ENCODE results near the gene EFNB1. TPM values are rescaled to one million over a fixed set of nuclear protein-coding genes. Genes with fewer than 3 reads are reported as not detected.

The EFNB1 gene
- polyA plus RNA-seq, 1 donor (not counting 4 experiments of a cell fraction or from before 2014, with no cell fraction given): 90.3 TPM

DNA sequence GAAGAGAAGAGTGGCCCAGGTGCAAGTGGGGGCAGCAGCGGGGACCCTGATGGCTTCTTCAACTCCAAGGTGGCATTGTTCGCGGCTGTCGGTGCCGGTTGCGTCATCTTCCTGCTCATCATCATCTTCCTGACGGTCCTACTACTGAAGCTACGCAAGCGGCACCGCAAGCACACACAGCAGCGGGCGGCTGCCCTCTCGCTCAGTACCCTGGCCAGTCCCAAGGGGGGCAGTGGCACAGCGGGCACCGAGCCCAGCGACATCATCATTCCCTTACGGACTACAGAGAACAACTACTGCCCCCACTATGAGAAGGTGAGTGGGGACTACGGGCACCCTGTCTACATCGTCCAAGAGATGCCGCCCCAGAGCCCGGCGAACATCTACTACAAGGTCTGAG, 11.4 kb downstream of the EFNB1 start:
- Histone ChIP-seq H3K4me2 (ENCODE audit: control insufficient read depth, extremely low read depth, insufficient read depth, low read depth, low read length) (no peak overlapping the region), H3K4me3 (ENCODE audit: control insufficient read depth in 2 of 3, extremely low read depth in 1 of 3, insufficient read depth in 2 of 3, low read depth in 1 of 3, low read length in 3 of 3) (no peak overlapping the region), H3K27ac (ENCODE audit: control insufficient read depth, insufficient read depth, low read length) (no peak overlapping the region), H3K9ac (ENCODE audit: control insufficient read depth, extremely low read depth, insufficient read depth, low read length) (no peak overlapping the region), H4K20me1 (ENCODE audit: control insufficient read depth, extremely low read depth, insufficient read depth, low read length) (peaks cover 12% of the 10 kb centered on the region), H3K9me1 (ENCODE audit: control insufficient read depth, extremely low read depth, insufficient read depth, low read length) (no peaks in the 10 kb centered on the region), H3K4me1 (ENCODE audit: control insufficient read depth, extremely low read depth, insufficient read depth, low read length) (peaks cover 79% of the 10 kb centered on the region), H2AFZ (ENCODE audit: control insufficient read depth, low read length) (no peak overlapping the region), H3K27me3 (ENCODE audit: control insufficient read depth, extremely low read depth, insufficient read depth, low read length) (no peaks in the 10 kb centered on the region), H3K36me3 (ENCODE audit: control insufficient read depth in 2 of 2, extremely low read depth in 1 of 2, insufficient read depth in 2 of 2, low read length in 2 of 2) (peaks cover 5 to 38% of the 10 kb centered on the region in 2 experiments), H3K9me3 (ENCODE audit: control insufficient read depth, low read depth, low read length) (no peaks in the 10 kb centered on the region), H3K79me2 (ENCODE audit: control insufficient read depth, insufficient read depth, low read length) (peaks cover 52% of the 10 kb centered on the region)
- FAIRE-seq: no peak
- no peak for DNase-seq (ENCODE audit: low read depth, low spot score)
- TF ChIP-seq EZH2 (IDR thresholded peaks at IDR 0.05; ENCODE audit: low read length): no peak
- dilution Hi-C loops (cut with MboI; ENCODE audit: extremely low pct_ligation_motif_present, low sequenced_read_pairs): no loop called here

DNA sequence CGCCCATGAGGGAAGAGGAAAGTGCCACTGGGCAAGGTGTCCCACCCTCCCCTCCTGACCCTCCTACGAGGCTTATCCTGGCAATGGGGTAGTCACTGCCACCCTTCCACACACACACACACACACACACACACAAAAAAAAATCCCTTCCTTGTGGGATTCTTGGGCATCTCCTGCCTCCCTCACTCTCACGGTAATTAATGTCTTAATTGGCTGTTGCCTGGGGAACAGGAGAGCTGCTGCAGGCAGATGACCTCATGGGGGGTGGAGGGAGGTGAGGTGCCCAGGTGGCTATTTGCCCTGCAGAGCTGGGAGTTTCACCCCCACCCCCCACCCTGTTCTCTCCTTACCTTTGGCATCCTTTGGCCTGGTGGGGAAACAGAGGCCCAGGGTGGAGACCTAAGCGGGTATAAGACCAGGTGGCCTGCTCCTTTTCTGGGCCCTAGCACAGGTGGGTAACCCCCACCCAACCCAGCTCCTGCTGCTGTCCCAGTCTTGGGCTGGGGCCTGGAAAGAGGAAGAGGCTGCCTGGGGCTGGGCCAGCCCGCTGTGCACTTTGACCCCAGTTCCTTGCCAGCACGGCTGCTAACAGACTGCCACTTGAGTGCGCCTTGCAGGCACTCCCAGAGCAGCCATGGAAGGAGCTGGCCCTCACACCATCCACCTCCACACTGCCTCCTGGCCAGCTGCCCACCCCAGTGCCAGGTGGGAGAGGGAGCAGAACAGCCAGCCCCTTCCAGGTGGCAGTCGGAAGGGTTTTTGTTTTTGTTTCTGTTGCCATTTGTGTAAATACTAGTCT, 12.6 kb downstream of the EFNB1 start:
- DNase-seq (ENCODE audit: low read depth, low spot score) (no peak), FAIRE-seq (no peak)
- TF ChIP-seq, protein P1, sequence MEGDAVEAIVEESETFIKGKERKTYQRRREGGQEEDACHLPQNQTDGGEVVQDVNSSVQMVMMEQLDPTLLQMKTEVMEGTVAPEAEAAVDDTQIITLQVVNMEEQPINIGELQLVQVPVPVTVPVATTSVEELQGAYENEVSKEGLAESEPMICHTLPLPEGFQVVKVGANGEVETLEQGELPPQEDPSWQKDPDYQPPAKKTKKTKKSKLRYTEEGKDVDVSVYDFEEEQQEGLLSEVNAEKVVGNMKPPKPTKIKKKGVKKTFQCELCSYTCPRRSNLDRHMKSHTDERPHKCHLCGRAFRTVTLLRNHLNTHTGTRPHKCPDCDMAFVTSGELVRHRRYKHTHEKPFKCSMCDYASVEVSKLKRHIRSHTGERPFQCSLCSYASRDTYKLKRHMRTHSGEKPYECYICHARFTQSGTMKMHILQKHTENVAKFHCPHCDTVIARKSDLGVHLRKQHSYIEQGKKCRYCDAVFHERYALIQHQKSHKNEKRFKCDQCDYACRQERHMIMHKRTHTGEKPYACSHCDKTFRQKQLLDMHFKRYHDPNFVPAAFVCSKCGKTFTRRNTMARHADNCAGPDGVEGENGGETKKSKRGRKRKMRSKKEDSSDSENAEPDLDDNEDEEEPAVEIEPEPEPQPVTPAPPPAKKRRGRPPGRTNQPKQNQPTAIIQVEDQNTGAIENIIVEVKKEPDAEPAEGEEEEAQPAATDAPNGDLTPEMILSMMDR (optimal IDR thresholded peaks at IDR 0.05 in 1 of 3, IDR thresholded peaks at IDR 0.05 in 1 of 3, conservative IDR thresholded peaks at IDR 0.05 in 1 of 3; ENCODE audit: extremely low read depth in 1 of 3, insufficient read depth in 2 of 3, low read length in 3 of 3): no peak
- no peak for TF ChIP-seq EZH2 (IDR thresholded peaks at IDR 0.05; ENCODE audit: low read length)
- H3K4me1 ChIP-seq (ENCODE audit: control insufficient read depth, extremely low read depth, insufficient read depth, low read length): peaks cover 71% of the 10 kb centered on the region
- H4K20me1 ChIP-seq (ENCODE audit: control insufficient read depth, extremely low read depth, insufficient read depth, low read length): peaks cover 12% of the 10 kb centered on the region
- H3K27ac ChIP-seq (ENCODE audit: control insufficient read depth, insufficient read depth, low read length): peak overlapping the region; percentile 44
- peaks cover 41% of the 10 kb centered on the region for H3K79me2 ChIP-seq (ENCODE audit: control insufficient read depth, insufficient read depth, low read length)
- H3K9ac ChIP-seq (ENCODE audit: control insufficient read depth, extremely low read depth, insufficient read depth, low read length): no peak overlapping the region
- dilution Hi-C loops (cut with MboI; ENCODE audit: extremely low pct_ligation_motif_present, low sequenced_read_pairs): no loop called here
- no peaks in the 10 kb centered on the region for H3K9me3 ChIP-seq (ENCODE audit: control insufficient read depth, low read depth, low read length)
- H2AFZ ChIP-seq (ENCODE audit: control insufficient read depth, low read length): no peak overlapping the region
- no peaks in the 10 kb centered on the region for H3K9me1 ChIP-seq (ENCODE audit: control insufficient read depth, extremely low read depth, insufficient read depth, low read length)
- no peak overlapping the region for H3K4me2 ChIP-seq (ENCODE audit: control insufficient read depth, extremely low read depth, insufficient read depth, low read depth, low read length)
- no peak overlapping the region for H3K4me3 ChIP-seq (ENCODE audit: control insufficient read depth in 2 of 3, extremely low read depth in 1 of 3, insufficient read depth in 2 of 3, low read depth in 1 of 3, low read length in 3 of 3)
- H3K36me3 ChIP-seq (ENCODE audit: control insufficient read depth in 2 of 2, extremely low read depth in 1 of 2, insufficient read depth in 2 of 2, low read length in 2 of 2): peaks cover 5 to 32% of the 10 kb centered on the region in 2 experiments
- no peaks in the 10 kb centered on the region for H3K27me3 ChIP-seq (ENCODE audit: control insufficient read depth, extremely low read depth, insufficient read depth, low read length)
